Naive thymus-derived CD4-positive, alpha-beta T cell (primary cell): Measurements from ENCODE around the gene EBLN2. TPM values are rescaled to one million over a fixed set of nuclear protein-coding genes. Genes with fewer than 3 reads are reported as not detected.

Experiments used
- ATAC-seq: fragments of 150-1000 bp; cut with Tn5 transposase; 2 replicates; pipeline ENCODE4 v1.10.0; 2021; ENCODE audit warnings: mild to moderate bottlenecking, moderate library complexity
- CTCF ChIA-PET: fragments of 350-600 bp; sonication (Branson Sonifier 250); formaldehyde crosslinking; loops from one replicate; lab custom pipeline; 2021; ENCODE audit warnings: antibody characterized with exemption; lab: Charles Lee
- POLR2A ChIA-PET: fragments of 350-600 bp; sonication (Branson Sonifier 250); formaldehyde crosslinking; loops from one replicate; lab custom pipeline; 2021; ENCODE audit warnings: antibody characterized with exemption, inconsistent platforms; lab: Charles Lee
- DNase-seq, 9 donors: peaks; one replicate each; pipeline versions ENCODE4 v3.0.0 to v3.0.0-alpha.2; 2020 to 2022; ENCODE audit warnings: mixed read lengths in 1 of 9
- H3K27ac ChIP-seq: one replicate; pipeline ENCODE4 v1.7.0; 2013; ENCODE audit warnings: mild to moderate bottlenecking, low read depth, low read length, moderate library complexity
- H3K27me3 ChIP-seq, 2 donors: one replicate each; pipeline ENCODE4 v1.7.0; 2013; ENCODE audit warnings: low read length in 2 of 2, mild to moderate bottlenecking in 2 of 2, moderate library complexity in 2 of 2; ENCODE audit not compliant: control insufficient read depth in 2 of 2, insufficient read depth in 2 of 2
- H3K36me3 ChIP-seq, 3 experiments: 1 replicate in 2 of 3; 2 replicates in 1 of 3; pipeline ENCODE4 v1.7.0; 2013; ENCODE audit warnings: low read length in 3 of 3, mild to moderate bottlenecking in 3 of 3, moderate library complexity in 1 of 3; ENCODE audit not compliant: insufficient read depth in 3 of 3, control insufficient read depth in 2 of 3
- H3K4me1 ChIP-seq, 2 donors: one replicate each; pipeline ENCODE4 v1.7.0; 2013; ENCODE audit warnings: low read length in 2 of 2, mild to moderate bottlenecking in 2 of 2, moderate library complexity in 1 of 2; ENCODE audit not compliant: control insufficient read depth in 2 of 2, insufficient read depth in 2 of 2
- H3K4me3 ChIP-seq: 2 replicates; pipeline ENCODE4 v1.7.0; 2013; ENCODE audit warnings: mild to moderate bottlenecking, low read length
- H3K9me3 ChIP-seq, 3 experiments: 1 replicate in 2 of 3; 2 replicates in 1 of 3; pipeline ENCODE4 v1.7.0; 2013; ENCODE audit warnings: low read length in 3 of 3; ENCODE audit not compliant: control insufficient read depth in 2 of 3
- H3K27ac Mint-ChIP-seq, 9 donors: one replicate each; pipeline ENCODE4 v1.8.0; 2020 to 2022; ENCODE audit warnings: mixed read lengths in 9 of 9, mild to moderate bottlenecking in 8 of 9, moderate library complexity in 5 of 9, inconsistent platforms in 2 of 9
- H3K27me3 Mint-ChIP-seq, 5 donors: one replicate each; pipeline ENCODE4 v1.8.0; 2021 to 2022; ENCODE audit warnings: mixed read lengths in 5 of 5, mild to moderate bottlenecking in 1 of 5
- H3K36me3 Mint-ChIP-seq, 5 donors: one replicate each; pipeline ENCODE4 v1.8.0; 2020 to 2022; ENCODE audit warnings: mixed read lengths in 5 of 5, mild to moderate bottlenecking in 3 of 5, inconsistent platforms in 1 of 5
- H3K4me1 Mint-ChIP-seq, 7 donors: one replicate each; pipeline ENCODE4 v1.8.0; 2020 to 2022; ENCODE audit warnings: mixed read lengths in 7 of 7, mild to moderate bottlenecking in 3 of 7, inconsistent platforms in 1 of 7
- H3K4me3 Mint-ChIP-seq, 10 donors: one replicate each; pipeline ENCODE4 v1.8.0; 2020 to 2022; ENCODE audit warnings: mild to moderate bottlenecking in 10 of 10, mixed read lengths in 10 of 10, moderate library complexity in 6 of 10, inconsistent platforms in 2 of 10
- H3K9me3 Mint-ChIP-seq, 11 donors: one replicate each; pipeline ENCODE4 v1.8.0; 2020 to 2022; ENCODE audit warnings: mixed read lengths in 11 of 11, mild to moderate bottlenecking in 4 of 11, inconsistent platforms in 1 of 11, moderate library complexity in 1 of 11
- intact Hi-C, 2 donors: fragments of 100-400 bp; cut with micrococcal nuclease; formaldehyde crosslinking; loops; one replicate each; pipeline ENCODE4 v1.15.1; 2023
- polyA plus RNA-seq, 2 donors: library from polyadenylated mRNA; unstranded; fragments of 300-500 nt; fragmentation: Illumina TruSeq; gene quantifications; one replicate each; pipeline ENCODE4 v1.2.3, GENCODE V29; 2021
- total RNA-seq, 6 experiments: library from RNA in 5 of 6; stranded (reverse) in 5 of 6; gene quantifications; 1 replicate in 5 of 6; 2 replicates in 1 of 6; pipeline ENCODE4 v1.2.3 and lab custom pipeline; 2021 to 2026

Gene EBLN2
- total and polyA plus RNA-seq, 7 experiments from 2014 or later: 1.1 to 12.9 (median 8.9) TPM

GRCh38 chr3:73041537-73041936, 19.9 kb upstream of the EBLN2 start:
- peak overlapping the region in 2 of 10 donors; percentile 12 to 17 for H3K4me3 Mint-ChIP-seq
- H3K9me3 Mint-ChIP-seq: no peaks in the 10 kb centered on the region
- Histone ChIP-seq H3K4me1 (peaks cover 0 to 15% of the 10 kb centered on the region in 2 donors), H3K27me3 (no peaks in the 10 kb centered on the region), H3K36me3 (no peaks in the 10 kb centered on the region), H3K27ac (no peak overlapping the region), H3K9me3 (no peaks in the 10 kb centered on the region), H3K4me3 (no peak overlapping the region)
- DNase-seq (no peak), ATAC-seq (no peak)
- no peaks in the 10 kb centered on the region for H3K27me3 Mint-ChIP-seq
- intact Hi-C loops: loop anchor here in 1 of 2 donors (5.0 kb wide), 1 partner anchor 44 kb away; the partner anchor contains the start of gene PPP4R2
- H3K4me1 Mint-ChIP-seq: peaks cover 37 to 93% (median 69%) of the 10 kb centered on the region in 7 donors
- peaks cover 0 to 9% (median 3%) of the 10 kb centered on the region in 5 donors for H3K36me3 Mint-ChIP-seq
- ChIA-PET CTCF (no interaction called here), POLR2A (no interaction called here)
- peak overlapping the region in 4 of 9 donors; percentile 6 to 43 (median 26) for H3K27ac Mint-ChIP-seq

- no peaks in the 10 kb centered on the region for H3K27me3 Mint-ChIP-seq
- Histone ChIP-seq H3K4me3 (no peak overlapping the region), H3K27ac (no peak overlapping the region), H3K36me3 (no peaks in the 10 kb centered on the region), H3K4me1 (peaks cover 0 to 15% of the 10 kb centered on the region in 2 donors), H3K9me3 (no peaks in the 10 kb centered on the region), H3K27me3 (no peaks in the 10 kb centered on the region)
- POLR2A ChIA-PET: no interaction called here
- H3K4me3 Mint-ChIP-seq: peak overlapping the region in 1 of 10 donors; percentile 41
- intact Hi-C loops: loop anchor here in 1 of 2 donors (5.0 kb wide), 1 partner anchor 46 kb away; the partner anchor contains the start of gene PPP4R2
- DNase-seq (no peak), ATAC-seq (no peak)
- CTCF ChIA-PET: no interaction called here
- H3K9me3 Mint-ChIP-seq: no peaks in the 10 kb centered on the region
- H3K4me1 Mint-ChIP-seq: peaks cover 27 to 79% (median 58%) of the 10 kb centered on the region in 7 donors
- peak overlapping the region in 3 of 9 donors; percentile 14 to 60 (median 51) for H3K27ac Mint-ChIP-seq
- peaks cover 0 to 4% (median 0%) of the 10 kb centered on the region in 5 donors for H3K36me3 Mint-ChIP-seq
Measured at GRCh38 chr3:73043414-73043813, 18.0 kb upstream of the EBLN2 start.

DNA sequence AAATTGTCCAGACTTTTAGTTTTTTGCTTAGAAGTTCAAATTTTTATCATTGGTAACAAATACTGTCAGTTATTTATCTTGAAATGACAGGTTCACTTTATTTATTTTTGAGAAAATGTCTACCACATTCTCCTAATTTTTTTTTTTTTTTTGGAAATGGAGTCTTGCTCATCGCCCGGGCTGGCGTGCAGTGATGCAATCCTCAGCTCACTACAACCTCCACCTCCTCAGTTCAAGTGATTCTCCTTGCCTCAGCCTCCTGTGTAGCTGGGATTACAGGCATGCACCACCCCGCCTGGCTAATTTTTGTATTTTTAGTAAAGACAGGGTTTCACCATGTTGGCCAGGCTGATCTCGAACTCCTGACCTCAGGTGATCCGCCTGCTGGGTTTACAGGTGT, 16.1 kb upstream of the EBLN2 start:
- peak overlapping the region in 2 of 9 donors; percentile 19 to 45 for H3K27ac Mint-ChIP-seq
- H3K4me1 ChIP-seq: peaks cover 0 to 15% of the 10 kb centered on the region in 2 donors
- POLR2A ChIA-PET: no interaction called here

DNA sequence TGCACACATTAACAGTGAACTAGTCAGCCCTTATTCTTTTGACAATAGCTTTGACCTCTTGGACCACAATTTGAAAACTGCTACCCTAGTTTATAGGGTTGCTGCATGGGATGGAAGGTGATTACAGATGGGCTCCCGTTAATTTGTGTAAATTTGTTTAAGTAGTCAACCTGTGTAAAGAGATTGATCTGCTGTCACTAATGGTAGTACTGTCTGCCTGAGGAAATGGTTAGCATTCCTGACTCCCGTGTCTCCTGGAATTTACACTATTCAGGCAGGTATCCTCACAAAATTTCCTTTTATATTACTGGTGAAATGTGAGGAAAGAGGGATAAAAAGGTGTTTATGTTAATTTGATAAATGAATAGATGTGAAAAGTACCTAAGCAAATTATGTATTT, 15.3 kb upstream of the EBLN2 start:
- Mint-ChIP-seq H3K36me3 (peaks cover 0 to 4% (median 0%) of the 10 kb centered on the region in 5 donors), H3K27ac (peak overlapping the region in 3 of 9 donors; percentile 20 to 65 (median 27)), H3K4me1 (peaks cover 22 to 76% (median 57%) of the 10 kb centered on the region in 7 donors), H3K9me3 (no peaks in the 10 kb centered on the region), H3K27me3 (no peaks in the 10 kb centered on the region), H3K4me3 (no peak overlapping the region)
- Histone ChIP-seq H3K9me3 (no peaks in the 10 kb centered on the region), H3K36me3 (peaks cover 0 to 5% (median 0%) of the 10 kb centered on the region in 3 experiments), H3K4me1 (peaks cover 0 to 15% of the 10 kb centered on the region in 2 donors), H3K27ac (no peak overlapping the region), H3K27me3 (no peaks in the 10 kb centered on the region), H3K4me3 (no peak overlapping the region)
- ATAC-seq (no peak), DNase-seq (no peak)
- ChIA-PET CTCF (no interaction called here), POLR2A (no interaction called here)
- intact Hi-C loops: no loop called here

More for the DNA sequence above, 16.1 kb upstream of the EBLN2 start:
- H3K27ac ChIP-seq: no peak overlapping the region
- H3K27me3 ChIP-seq: no peaks in the 10 kb centered on the region
- peaks cover 29 to 77% (median 61%) of the 10 kb centered on the region in 7 donors for H3K4me1 Mint-ChIP-seq
- CTCF ChIA-PET: no interaction called here
- no peaks in the 10 kb centered on the region for H3K9me3 ChIP-seq
- H3K36me3 ChIP-seq: no peaks in the 10 kb centered on the region
- intact Hi-C loops: no loop called here
- no peaks in the 10 kb centered on the region for H3K9me3 Mint-ChIP-seq
- no peaks in the 10 kb centered on the region for H3K27me3 Mint-ChIP-seq
- H3K4me3 Mint-ChIP-seq: no peak overlapping the region
- DNase-seq (no peak), ATAC-seq (no peak)
- peaks cover 0 to 4% (median 0%) of the 10 kb centered on the region in 5 donors for H3K36me3 Mint-ChIP-seq
- no peak overlapping the region for H3K4me3 ChIP-seq

- Mint-ChIP-seq H3K27ac (no peak overlapping the region), H3K27me3 (no peaks in the 10 kb centered on the region), H3K9me3 (no peaks in the 10 kb centered on the region), H3K4me3 (no peak overlapping the region), H3K4me1 (peaks cover 11 to 64% (median 44%) of the 10 kb centered on the region in 7 donors), H3K36me3 (peaks cover 0 to 4% (median 0%) of the 10 kb centered on the region in 5 donors)
- Histone ChIP-seq H3K9me3 (no peaks in the 10 kb centered on the region), H3K4me3 (no peak overlapping the region), H3K27me3 (no peaks in the 10 kb centered on the region), H3K4me1 (peaks cover 0 to 10% of the 10 kb centered on the region in 2 donors), H3K27ac (no peak overlapping the region), H3K36me3 (peaks cover 0 to 5% (median 0%) of the 10 kb centered on the region in 3 experiments)
- CTCF ChIA-PET: interaction anchor here (1.2 kb wide), 1 partner anchor 106 kb away, joined by 3 read pairs; no protein-coding TSS in a partner anchor
- intact Hi-C loops: no loop called here
- ATAC-seq (no peak), DNase-seq (no peak)
- POLR2A ChIA-PET: no interaction called here
Measured at GRCh38 chr3:73049319-73049718, 12.1 kb upstream of the EBLN2 start.

GRCh38 chr3:73052857-73053256, 8.6 kb upstream of the EBLN2 start:
- ChIA-PET CTCF (interaction anchor here (0.6 to 1.1 kb wide), 2 partner anchors 230 to 1873 kb away, joined by 3 read pairs; no protein-coding TSS in a partner anchor), POLR2A (no interaction called here)
- intact Hi-C loops: loop anchor here in 1 of 2 donors (10.0 kb wide), 1 partner anchor 388 kb away; no protein-coding TSS in a partner anchor
- H3K4me3 ChIP-seq: no peak overlapping the region
- H3K36me3 ChIP-seq: peaks cover 0 to 5% (median 0%) of the 10 kb centered on the region in 3 experiments
- H3K36me3 Mint-ChIP-seq: peaks cover 0 to 4% (median 0%) of the 10 kb centered on the region in 5 donors
- ATAC-seq (no peak), DNase-seq (no peak)
- no peaks in the 10 kb centered on the region for H3K4me1 ChIP-seq
- H3K27me3 ChIP-seq: no peaks in the 10 kb centered on the region
- H3K27ac ChIP-seq: no peak overlapping the region
- no peaks in the 10 kb centered on the region for H3K9me3 Mint-ChIP-seq
- H3K27me3 Mint-ChIP-seq: no peaks in the 10 kb centered on the region
- H3K27ac Mint-ChIP-seq: peak overlapping the region in 4 of 9 donors; percentile 46 to 76 (median 74)
- no peaks in the 10 kb centered on the region for H3K9me3 ChIP-seq
- peaks cover 5 to 47% (median 33%) of the 10 kb centered on the region in 7 donors for H3K4me1 Mint-ChIP-seq
- H3K4me3 Mint-ChIP-seq: no peak overlapping the region
